IPS-18c (cell line): ENCODE data around the gene GSS.
"Not testable (repeated sequence)": the region's sequence is repeated elsewhere in the genome, so short reads cannot be mapped to it uniquely, and the experiment has no call there.

ENCODE experiments used
- H3K4me3 ChIP-seq: 2 replicates; pipeline ENCODE4 v1.7.0; 2013; ENCODE audit warnings: low read depth, mild to moderate bottlenecking, low read length, moderate library complexity; ENCODE audit not compliant: insufficient read depth
- H3K9me3 ChIP-seq: one replicate; pipeline ENCODE4 v1.6.1; 2013; ENCODE audit warnings: mild to moderate bottlenecking, low read length, moderate library complexity; ENCODE audit not compliant: control insufficient read depth, insufficient read depth

GSS gene

DNA sequence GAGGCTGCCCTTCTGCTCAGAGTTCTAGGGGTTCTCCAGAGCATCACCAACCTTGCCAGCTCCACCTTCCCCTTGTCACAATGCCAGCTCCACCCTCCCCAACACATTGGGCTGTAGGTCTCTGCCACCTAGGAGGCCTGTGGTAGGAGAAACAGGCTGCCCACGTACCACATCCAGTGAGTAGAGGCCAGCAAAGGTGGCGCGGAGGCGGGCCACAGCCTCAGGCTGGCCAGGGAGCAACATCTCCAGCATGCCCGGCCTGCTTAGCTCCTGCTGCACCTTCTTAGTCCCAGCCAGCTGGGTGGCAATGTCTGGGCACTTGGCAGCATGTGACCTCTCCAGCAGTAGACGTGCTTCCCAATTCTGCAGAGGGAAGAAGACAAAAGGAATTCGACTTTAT, 23.8 kb downstream of the GSS start:
- H3K4me3 ChIP-seq, result no peak overlapping the region
- H3K9me3 ChIP-seq, result no peaks in the 10 kb centered on the region

DNA sequence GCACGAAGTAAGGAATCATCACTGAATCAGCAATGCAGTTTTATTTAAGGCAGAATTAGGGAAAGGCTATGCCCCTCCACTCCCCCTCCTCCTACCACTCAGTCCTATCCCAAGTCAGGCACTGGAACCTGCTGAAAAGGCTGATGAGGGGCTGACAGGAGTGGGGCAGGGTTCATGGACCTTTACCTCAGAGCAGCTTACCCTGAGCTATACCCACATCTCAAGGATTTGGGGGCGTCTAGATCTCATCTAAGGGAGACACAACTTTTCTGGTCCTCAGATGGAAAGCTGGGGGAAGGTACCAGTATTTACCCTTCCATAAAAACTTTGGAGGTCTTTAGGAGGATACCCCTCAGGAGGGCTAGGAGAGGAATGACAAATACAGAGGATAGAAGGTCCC, 27.2 kb downstream of the GSS start:
- H3K9me3 ChIP-seq, result no peaks in the 10 kb centered on the region

DNA sequence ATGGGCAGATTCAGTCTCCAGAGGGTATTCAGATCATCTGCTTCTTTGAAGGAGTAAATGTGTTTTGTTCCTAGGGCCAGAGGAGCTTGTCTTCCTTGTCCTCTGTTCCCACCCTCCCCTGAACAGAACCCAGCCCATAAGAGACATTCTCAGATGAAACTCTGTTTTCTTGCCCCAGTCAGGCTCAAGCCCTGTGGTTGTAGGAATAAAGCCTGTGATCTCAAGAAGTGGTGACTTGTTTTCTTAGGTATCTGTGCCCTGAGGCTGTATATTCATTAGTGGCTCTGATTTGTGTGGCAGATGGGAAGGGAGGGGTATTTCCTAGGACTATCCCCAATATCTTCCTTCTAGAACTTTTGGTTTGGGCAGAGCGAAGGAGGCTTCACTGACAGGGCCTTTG, 27.9 kb downstream of the GSS start:
- no peaks in the 10 kb centered on the region for H3K9me3 ChIP-seq

More for the DNA sequence above, 27.2 kb downstream of the GSS start:
- no peak overlapping the region for H3K4me3 ChIP-seq

DNA sequence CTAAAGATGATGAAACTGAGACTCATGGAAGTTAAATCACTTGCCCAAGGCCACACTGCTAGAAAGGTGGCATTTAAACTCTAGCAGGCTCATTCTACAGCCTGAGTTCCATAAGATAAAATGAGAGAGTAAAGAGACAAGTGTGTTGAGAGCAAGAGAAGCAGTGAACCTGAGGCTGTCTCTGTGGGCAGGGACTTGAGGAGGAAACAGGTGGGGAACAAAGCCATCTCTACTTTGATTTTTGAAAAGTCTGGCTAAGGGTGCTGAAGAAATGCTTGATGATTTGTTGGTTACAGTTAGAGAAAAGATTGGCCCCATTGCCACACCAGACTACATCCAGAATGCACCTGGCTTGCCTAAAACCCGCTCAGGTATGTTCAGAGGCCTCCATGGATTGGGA, 29.0 kb downstream of the GSS start:
- Histone ChIP-seq H3K9me3 (no peaks in the 10 kb centered on the region), H3K4me3 (no peak overlapping the region)

More for the DNA sequence above, 27.9 kb downstream of the GSS start:
- no peak overlapping the region for H3K4me3 ChIP-seq

DNA sequence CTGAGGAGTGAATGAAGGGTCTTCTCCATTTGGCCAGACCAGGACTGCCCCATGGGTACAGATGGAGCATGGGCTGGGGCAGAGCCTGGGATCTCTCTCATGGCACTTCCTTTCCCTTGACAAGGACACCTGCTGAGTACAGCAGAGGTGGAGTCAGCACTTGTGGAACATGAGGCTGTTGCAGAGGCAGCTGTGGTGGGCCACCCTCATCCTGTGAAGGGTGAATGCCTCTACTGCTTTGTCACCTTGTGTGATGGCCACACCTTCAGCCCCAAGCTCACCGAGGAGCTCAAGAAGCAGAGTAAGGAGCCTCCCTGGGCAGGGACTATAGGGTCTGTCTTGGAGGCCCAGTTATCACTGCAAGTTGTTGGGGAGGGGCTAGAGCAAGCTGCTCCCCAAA, 29.6 kb downstream of the GSS start:
- no peaks in the 10 kb centered on the region for H3K9me3 ChIP-seq
- no peak overlapping the region for H3K4me3 ChIP-seq

DNA sequence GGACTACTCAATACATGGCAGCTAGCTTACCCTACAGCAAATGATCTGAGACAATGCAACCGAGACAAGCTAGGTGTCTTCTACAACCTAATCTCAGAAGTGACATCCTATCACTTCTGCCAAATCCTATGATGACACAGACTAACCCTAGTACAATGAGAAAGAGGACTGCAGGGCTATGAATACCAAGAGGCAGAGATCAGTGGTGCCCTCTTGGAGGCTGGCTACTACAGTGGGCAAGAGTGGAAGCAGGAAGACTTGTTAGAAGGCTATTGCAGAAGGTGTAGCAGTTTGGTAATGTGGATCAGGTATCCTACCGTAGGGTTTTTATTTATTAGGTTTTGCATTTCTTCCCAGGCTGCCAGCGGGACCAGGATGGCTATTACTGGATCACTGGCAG, 30.3 kb downstream of the GSS start:
- Histone ChIP-seq H3K4me3 (no peak overlapping the region), H3K9me3 (no peaks in the 10 kb centered on the region)

DNA sequence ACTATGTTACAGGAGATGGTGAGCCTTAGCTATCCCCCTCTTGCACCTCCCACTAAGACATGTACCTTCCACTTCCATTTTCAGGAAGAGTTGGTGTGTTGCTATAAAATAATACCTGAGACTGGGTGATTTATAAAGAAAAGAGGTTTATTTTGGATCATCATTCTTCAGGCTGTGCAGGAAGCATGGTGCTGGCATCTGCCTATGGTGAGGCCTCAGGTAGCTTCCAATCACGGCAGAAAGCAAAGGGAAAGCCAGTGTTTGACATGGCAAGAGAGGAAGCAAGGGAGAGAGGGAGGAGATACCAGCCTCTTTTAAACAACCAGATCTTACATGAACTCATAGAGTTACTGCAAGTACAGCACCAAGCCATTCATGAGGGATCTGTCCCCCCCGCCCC, 32.2 kb downstream of the GSS start:
- H3K4me3 ChIP-seq, result no peak overlapping the region
- no peaks in the 10 kb centered on the region for H3K9me3 ChIP-seq

DNA sequence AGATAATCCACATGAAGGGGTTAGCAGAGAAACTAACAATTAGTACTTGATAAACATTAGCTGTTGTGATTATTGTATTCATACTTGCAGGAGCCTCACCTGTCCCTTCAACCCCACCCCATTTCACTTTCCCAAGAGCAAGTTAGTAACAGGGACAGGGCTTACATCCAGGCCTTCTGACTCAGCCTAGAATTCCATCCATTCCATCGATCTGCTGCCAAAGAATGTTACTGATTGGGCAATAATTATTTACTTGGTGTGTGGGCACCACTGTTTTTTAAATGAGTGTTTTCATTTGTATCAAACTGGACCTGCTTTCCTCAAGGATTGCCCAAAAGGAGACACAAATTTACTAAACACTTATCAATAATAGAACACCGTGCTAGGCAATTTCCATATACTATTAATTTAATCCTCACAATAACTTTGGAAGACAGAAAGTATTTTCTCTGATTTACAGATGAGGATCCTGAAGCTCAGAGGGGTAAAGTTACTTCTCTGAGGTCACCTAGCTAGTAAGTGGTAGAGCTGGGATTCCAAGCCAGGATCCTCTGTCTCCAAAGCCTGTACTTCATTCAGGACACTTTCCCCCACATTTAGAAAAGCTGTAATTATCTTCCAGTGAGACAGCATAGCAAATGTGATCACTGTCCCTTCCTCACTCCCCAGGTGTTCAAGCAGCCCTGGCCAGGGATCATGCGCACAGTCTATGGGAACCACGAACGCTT, 32.8 kb downstream of the GSS start:
- H3K4me3 ChIP-seq, result no peak overlapping the region

DNA sequence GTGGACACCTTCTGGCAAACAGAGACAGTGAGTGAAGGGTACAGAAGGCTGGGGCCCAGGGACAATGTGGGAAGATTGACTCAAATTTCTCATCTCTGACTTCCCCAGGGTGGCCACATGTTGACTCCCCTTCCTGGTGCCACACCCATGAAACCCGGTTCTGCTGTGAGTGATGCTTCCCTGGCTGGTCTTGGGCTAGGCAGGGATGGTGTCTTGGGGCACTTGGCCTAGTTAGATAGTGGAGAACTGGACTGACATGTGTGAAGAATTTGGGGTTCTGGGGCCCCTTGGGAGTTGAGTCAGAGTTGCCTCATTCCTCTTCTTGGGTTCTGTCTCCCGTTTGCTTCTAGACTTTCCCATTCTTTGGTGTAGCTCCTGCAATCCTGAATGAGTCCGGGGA, 34.2 kb downstream of the GSS start:
- Histone ChIP-seq H3K4me3 (no peak overlapping the region), H3K9me3 (no peaks in the 10 kb centered on the region)

More for the DNA sequence above, 32.8 kb downstream of the GSS start:
- no peaks in the 10 kb centered on the region for H3K9me3 ChIP-seq

DNA sequence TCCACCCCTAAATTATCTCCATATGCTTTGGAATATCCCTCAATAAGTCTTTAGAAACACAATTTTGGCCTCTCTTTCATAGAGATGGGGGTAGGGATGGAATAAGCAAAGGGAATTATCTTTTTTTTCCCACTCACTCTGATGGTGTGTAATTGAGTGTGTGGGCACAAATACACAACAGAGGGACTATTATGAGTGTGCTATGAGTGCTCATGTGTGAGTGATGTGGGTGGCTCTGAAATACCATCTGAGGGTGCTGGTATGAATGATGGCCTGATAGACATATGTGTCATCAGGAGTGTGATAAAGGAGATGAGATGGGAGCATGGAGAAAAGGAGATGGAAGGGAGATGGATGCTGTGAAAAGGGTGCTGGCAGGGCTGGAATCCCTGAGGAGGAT, 35.6 kb downstream of the GSS start:
- Histone ChIP-seq H3K4me3 (no peak overlapping the region), H3K9me3 (no peaks in the 10 kb centered on the region)

DNA sequence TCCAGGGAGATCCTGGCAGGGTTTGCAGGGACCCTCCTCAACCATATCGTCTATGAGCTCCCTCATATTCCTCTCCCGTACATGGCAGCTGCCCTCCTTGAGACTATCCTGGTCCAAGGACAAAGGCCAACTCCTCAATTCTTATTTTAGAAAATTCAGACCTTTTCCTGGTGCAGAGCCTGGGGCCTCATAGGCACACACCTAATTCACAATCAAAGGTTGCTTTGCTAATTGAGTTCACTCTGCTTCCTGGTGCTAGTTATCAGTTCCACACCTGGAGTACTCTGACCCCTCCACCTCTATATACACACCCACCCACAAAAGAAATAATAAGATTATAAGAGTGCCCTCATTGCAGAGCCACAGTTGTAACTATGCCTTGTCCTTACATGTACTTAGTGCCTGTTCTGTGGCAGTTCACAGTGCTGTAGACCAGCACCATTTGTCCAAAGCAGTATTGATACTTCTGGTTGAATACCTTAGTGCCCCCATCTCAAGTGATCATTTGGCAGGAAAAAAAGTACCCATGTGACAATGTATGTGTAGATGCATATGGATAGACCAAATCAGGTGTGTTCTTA, 38.7 kb downstream of the GSS start:
- Histone ChIP-seq H3K4me3 (no peak overlapping the region), H3K9me3 (no peaks in the 10 kb centered on the region)

DNA sequence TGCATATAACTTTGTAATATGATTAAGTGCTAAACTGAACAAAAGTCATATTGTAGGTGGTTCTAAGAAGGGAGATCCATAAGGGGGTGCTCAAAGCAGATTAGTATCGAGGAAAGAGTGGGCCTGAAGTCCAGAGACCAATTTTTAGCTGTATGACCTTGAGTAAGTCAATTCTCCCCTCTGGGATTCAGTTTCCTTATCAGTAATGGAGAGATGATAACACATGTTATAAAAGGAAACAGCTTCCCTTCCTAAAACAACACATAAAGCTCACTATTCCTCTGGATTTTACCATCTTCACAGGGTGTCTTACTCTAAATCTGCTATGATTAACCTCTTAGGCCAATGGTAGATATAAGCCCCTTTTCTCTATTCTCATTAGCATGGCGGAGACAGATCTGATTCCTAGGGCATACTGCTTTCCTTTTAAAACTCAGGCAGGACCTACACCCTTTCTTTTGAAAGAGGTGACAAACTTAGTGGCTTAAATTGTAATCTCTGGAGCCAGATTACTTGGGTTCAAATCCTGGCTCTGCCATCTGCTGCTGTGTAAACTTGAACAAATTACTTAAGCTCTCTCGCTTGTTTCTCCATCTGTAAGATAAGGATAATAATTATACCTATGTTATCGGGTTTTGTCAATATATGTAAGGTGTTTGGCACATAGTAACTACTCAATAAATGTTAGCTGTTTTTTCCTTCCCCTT, 39.7 kb downstream of the GSS start:
- Histone ChIP-seq H3K4me3 (no peak overlapping the region), H3K9me3 (no peaks in the 10 kb centered on the region)

DNA sequence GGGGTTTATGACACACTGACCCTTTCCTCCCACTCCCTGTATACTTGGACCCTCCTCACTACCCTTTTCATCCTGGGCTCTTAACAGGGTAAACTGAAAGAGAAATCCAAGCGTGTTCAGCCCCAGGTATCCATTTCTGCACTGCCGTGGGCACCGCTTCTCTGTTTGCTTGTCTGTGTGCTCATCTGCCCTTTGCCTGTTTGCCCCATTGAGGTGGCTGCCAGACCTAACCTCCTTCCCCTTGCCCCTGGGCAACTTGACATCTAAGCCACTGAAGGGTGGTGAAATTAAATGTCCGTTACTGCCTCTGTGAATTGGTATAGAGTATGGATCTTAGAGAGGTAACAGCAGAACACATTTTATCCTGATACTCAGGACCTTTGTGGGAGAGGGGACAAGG, 40.5 kb downstream of the GSS start:
- H3K9me3 ChIP-seq, result no peaks in the 10 kb centered on the region
- no peak overlapping the region for H3K4me3 ChIP-seq

DNA sequence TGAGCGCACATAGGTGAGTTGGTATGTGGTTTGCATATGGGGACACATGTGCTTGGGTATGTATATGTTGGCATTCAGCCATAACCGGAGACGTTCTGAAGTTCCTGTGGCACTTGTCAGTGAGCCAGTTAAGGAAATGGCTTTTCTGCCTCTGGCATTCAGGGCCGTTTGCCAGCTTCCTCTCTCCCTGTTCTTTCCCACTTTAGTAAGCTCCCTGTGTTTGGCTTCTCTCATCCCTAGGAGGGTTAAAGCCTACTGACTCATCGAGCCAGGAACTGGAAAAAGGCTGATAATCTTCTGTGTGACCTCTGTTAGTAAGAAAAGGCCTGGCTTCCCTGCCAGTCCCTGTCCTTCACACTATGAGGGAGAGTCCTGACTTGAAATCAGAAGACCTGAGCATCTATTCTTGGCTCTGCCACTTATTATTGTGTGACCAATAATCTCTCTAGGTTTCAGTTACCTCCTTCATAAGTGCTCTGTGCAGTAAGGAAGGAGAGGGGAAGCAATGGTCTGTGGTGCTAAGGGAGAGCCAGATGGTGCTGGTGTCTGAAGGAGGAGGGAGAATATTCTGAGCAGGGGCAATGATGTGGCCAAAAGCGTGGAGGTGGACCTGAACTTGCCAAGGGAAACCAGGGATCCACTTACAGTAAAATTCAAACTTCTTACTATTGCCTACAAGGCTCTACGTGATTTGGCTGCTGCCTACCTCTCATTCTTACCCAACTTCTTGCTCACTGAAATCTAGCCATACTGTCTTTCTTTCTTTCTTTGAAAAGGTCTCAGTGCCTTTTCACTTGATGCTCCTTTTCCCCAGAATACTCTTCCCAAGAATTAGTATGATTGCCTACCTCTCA, 47.8 kb downstream of the GSS start:
- Histone ChIP-seq H3K4me3 (no peak overlapping the region), H3K9me3 (no peaks in the 10 kb centered on the region)

DNA sequence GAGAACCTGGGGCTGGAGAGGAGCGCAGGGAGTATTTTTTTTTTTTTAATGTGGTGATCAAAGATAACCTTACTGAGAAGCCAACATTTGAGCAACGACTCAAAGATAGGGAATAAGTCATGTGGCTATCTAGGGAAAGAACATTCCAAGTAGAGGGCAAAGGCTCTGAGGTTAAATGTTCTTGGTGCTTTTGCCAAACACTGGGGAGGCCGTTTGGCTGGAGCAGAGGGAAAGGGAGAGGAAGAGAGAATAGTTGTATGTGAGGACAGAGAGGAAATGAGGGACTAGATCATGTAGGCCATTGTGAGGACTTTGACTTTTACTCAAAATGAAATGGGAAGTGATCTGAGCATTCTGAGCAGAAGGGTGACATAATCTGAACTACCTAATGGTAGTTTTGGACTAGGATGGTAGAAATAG, 51.4 kb downstream of the GSS start:
- Histone ChIP-seq H3K4me3 (no peak overlapping the region), H3K9me3 (no peaks in the 10 kb centered on the region)

DNA sequence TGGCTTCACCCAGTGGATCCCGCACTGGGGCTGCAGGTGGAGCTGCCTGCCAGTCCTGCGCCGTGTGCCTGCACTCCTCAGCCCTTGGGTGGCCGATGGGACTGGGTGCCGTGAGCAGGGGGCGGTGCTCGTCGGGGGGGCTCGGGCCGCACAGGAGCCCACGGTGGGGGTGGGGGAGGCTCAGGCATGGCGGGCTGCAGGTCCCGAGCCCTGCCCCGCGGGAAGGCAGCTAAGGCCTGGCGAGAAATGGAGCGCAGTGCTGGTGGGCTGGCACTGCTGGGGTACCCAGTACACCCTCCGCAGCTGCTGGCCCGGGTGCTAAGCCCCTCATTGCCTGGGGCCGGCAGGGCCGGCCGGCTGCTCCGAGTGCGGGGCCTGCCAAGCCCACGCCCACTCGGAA, 56.9 kb downstream of the GSS start:
- not testable (repeated sequence) for H3K4me3 ChIP-seq, H3K9me3 ChIP-seq

DNA sequence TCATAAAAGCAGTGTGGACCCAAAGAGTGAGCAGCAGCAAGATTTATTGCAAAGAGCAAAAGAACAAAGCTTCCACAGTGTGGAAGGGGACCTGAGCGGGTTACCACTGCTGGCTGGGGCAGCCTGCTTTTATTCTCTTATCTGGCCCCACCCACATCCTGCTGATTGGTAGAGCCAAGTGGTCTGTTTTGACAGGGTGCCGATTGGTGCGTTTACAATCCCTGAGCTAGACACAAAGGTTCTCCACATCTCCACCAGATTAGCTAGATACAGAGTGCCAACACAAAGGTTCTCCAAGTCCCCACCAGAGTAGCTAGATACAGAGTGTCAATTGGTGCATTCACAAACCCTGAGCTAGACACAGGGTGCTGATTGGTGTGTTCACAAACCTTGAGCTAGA, 57.5 kb downstream of the GSS start:
- not testable (repeated sequence) for H3K9me3 ChIP-seq, H3K4me3 ChIP-seq
